ENCODE results near the gene ZDHHC11B. TPM values are rescaled to one million over a fixed set of nuclear protein-coding genes. Genes with fewer than 3 reads are reported as not detected.

The ZDHHC11B gene
- total and polyA plus RNA-seq, 2 of the 13 experiments (the other 11 are each of a cell fraction or from before 2014, with no cell fraction given): 0.11 to 0.12 TPM

DNA sequence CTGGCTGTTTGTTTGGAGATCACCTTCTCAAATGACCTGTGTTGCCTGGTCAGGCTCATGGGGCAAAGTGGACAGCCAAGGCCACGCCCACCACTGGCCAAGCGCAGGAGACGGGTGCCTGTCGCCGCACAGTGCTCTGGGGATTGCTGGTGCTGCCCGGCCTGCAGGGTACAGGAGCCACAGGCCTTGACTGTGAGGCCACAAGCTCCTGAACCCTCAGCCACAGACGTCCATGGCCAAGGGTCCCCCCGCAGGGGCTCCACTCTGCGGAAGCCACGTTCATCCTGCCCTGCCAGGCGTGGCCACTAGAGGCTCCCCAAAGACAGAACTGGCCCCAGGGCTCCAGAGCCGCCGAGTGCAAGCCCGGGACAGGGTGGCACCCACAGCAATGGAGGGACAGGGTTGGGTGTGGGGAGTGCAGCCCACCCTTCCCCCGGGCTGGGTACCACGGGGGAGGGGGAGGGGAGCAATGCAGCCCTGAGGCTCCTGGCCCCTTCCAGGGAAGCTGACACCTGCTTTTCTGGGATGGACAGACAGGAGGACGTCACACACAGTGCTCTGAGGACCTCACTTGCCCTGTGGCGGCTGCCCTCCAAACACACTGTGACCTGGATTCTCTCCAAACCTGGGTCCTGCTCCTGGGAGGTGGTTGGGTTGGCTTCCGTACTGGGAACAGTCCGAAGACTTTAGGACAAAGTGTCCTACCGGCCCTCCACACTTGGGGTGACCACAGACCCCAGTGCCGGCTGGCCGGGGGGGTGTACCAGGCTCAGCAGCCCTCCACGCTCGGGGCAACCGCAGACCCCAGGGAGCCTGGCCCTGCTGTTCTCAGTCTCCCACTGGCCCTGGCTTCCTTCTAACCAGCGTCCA is 112.8 kb downstream of the ZDHHC11B start (continued):
- TF ChIP-seq, protein P1, sequence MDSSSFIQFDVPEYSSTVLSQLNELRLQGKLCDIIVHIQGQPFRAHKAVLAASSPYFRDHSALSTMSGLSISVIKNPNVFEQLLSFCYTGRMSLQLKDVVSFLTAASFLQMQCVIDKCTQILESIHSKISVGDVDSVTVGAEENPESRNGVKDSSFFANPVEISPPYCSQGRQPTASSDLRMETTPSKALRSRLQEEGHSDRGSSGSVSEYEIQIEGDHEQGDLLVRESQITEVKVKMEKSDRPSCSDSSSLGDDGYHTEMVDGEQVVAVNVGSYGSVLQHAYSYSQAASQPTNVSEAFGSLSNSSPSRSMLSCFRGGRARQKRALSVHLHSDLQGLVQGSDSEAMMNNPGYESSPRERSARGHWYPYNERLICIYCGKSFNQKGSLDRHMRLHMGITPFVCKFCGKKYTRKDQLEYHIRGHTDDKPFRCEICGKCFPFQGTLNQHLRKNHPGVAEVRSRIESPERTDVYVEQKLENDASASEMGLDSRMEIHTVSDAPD (CRISPR knock-in tag; IDR thresholded peaks at IDR 0.05): no peak
- TF ChIP-seq ZSCAN25 (CRISPR knock-in tag; IDR thresholded peaks at IDR 0.05) (0 out of 2 replicates have a peak, but pooled peaks have one; percentile 42), PITX1 (CRISPR knock-in tag; IDR thresholded peaks at IDR 0.05) (peak; percentile 52; the same call in 1 of the 2 replicates), NR1H2 (CRISPR knock-in tag; IDR thresholded peaks at IDR 0.05; ENCODE audit: borderline replicate concordance, low read depth) (no peak), ZNF749 (CRISPR knock-in tag; IDR thresholded peaks at IDR 0.05; ENCODE audit: borderline replicate concordance) (no peak), SNAPC2 (CRISPR knock-in tag; IDR thresholded peaks at IDR 0.05) (no peak), PCBP2 (optimal IDR thresholded peaks at IDR 0.05; ENCODE audit: low read depth, low read length, poor library complexity, severe bottlenecking) (no peak), SUZ12 (IDR thresholded peaks at IDR 0.05; ENCODE audit: low read depth, low read length) (no peak), HIVEP1 (CRISPR knock-in tag; IDR thresholded peaks at IDR 0.05) (no peak), ZNF260 (CRISPR knock-in tag; IDR thresholded peaks at IDR 0.05; ENCODE audit: borderline replicate concordance, low read depth) (no peak), HHEX (CRISPR knock-in tag; IDR thresholded peaks at IDR 0.05) (no peak), GZF1 (CRISPR knock-in tag; IDR thresholded peaks at IDR 0.05) (0 out of 2 replicates have a peak, but pooled peaks have one; percentile 50), ZFP36 (IDR thresholded peaks at IDR 0.05; ENCODE audit: borderline replicate concordance, low read depth, low read length, partially characterized antibody) (no peak)
- TF ChIP-seq, protein P2, sequence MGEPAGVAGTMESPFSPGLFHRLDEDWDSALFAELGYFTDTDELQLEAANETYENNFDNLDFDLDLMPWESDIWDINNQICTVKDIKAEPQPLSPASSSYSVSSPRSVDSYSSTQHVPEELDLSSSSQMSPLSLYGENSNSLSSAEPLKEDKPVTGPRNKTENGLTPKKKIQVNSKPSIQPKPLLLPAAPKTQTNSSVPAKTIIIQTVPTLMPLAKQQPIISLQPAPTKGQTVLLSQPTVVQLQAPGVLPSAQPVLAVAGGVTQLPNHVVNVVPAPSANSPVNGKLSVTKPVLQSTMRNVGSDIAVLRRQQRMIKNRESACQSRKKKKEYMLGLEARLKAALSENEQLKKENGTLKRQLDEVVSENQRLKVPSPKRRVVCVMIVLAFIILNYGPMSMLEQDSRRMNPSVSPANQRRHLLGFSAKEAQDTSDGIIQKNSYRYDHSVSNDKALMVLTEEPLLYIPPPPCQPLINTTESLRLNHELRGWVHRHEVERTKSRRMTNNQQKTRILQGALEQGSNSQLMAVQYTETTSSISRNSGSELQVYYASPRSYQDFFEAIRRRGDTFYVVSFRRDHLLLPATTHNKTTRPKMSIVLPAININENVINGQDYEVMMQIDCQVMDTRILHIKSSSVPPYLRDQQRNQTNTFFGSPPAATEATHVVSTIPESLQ (CRISPR knock-in tag; conservative IDR thresholded peaks at IDR 0.05): no peak
- TF ChIP-seq, protein P3, sequence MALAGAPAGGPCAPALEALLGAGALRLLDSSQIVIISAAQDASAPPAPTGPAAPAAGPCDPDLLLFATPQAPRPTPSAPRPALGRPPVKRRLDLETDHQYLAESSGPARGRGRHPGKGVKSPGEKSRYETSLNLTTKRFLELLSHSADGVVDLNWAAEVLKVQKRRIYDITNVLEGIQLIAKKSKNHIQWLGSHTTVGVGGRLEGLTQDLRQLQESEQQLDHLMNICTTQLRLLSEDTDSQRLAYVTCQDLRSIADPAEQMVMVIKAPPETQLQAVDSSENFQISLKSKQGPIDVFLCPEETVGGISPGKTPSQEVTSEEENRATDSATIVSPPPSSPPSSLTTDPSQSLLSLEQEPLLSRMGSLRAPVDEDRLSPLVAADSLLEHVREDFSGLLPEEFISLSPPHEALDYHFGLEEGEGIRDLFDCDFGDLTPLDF (CRISPR knock-in tag; IDR thresholded peaks at IDR 0.05): no peak
- TF ChIP-seq, protein P4, sequence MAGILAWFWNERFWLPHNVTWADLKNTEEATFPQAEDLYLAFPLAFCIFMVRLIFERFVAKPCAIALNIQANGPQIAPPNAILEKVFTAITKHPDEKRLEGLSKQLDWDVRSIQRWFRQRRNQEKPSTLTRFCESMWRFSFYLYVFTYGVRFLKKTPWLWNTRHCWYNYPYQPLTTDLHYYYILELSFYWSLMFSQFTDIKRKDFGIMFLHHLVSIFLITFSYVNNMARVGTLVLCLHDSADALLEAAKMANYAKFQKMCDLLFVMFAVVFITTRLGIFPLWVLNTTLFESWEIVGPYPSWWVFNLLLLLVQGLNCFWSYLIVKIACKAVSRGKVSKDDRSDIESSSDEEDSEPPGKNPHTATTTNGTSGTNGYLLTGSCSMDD (CRISPR knock-in tag; IDR thresholded peaks at IDR 0.05): no peak
- TF ChIP-seq, protein P5, sequence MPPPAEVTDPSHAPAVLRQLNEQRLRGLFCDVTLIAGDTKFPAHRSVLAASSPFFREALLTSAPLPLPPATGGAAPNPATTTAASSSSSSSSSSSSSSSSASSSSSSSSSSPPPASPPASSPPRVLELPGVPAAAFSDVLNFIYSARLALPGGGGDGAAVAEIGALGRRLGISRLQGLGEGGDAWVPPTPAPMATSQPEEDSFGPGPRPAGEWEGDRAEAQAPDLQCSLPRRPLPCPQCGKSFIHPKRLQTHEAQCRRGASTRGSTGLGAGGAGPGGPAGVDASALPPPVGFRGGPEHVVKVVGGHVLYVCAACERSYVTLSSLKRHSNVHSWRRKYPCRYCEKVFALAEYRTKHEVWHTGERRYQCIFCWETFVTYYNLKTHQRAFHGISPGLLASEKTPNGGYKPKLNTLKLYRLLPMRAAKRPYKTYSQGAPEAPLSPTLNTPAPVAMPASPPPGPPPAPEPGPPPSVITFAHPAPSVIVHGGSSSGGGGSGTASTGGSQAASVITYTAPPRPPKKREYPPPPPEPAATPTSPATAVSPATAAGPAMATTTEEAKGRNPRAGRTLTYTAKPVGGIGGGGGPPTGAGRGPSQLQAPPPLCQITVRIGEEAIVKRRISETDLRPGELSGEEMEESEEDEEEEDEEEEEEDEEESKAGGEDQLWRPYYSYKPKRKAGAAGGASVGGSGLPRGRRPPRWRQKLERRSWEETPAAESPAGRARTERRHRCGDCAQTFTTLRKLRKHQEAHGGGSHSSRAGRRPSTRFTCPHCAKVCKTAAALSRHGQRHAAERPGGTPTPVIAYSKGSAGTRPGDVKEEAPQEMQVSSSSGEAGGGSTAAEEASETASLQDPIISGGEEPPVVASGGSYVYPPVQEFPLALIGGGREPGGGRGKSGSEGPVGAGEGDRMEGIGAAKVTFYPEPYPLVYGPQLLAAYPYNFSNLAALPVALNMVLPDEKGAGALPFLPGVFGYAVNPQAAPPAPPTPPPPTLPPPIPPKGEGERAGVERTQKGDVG (CRISPR knock-in tag; IDR thresholded peaks at IDR 0.05; ENCODE audit: borderline replicate concordance): no peak
